ENCODE data around the gene EIF2AK3. TPM values are rescaled to one million over a fixed set of nuclear protein-coding genes. Genes with fewer than 3 reads are reported as not detected.

Gene EIF2AK3
- total and polyA plus RNA-seq, 10 of the 15 experiments (the other 5 are each of a cell fraction or from before 2014, with no cell fraction given): 5.0 to 44.7 (median 22.4) TPM

- TF ChIP-seq ZBTB40 (IDR thresholded peaks at IDR 0.05; ENCODE audit: borderline replicate concordance) (no peak), EZH2 (IDR thresholded peaks at IDR 0.05; ENCODE audit: borderline replicate concordance, control insufficient read depth, low read depth, low read length) (no peak), ZNF384 (IDR thresholded peaks at IDR 0.05; ENCODE audit: borderline replicate concordance, low read depth, low read length) (no peak), TAF1 (IDR thresholded peaks at IDR 0.05; ENCODE audit: borderline replicate concordance, low read depth, low read length) (no peak), BCL11A (IDR thresholded peaks at IDR 0.05; ENCODE audit: low read depth, low read length) (no peak), SIN3A (IDR thresholded peaks at IDR 0.05; ENCODE audit: low read depth, low read length) (no peak), HDAC2 (IDR thresholded peaks at IDR 0.05) (no peak), RAD51 (IDR thresholded peaks at IDR 0.05) (no peak), CREM (IDR thresholded peaks at IDR 0.05; ENCODE audit: low read depth) (no peak), BCLAF1 (IDR thresholded peaks at IDR 0.05) (no peak), BRCA1 (IDR thresholded peaks at IDR 0.05; ENCODE audit: low read depth, low read length) (no peak), KDM1A (IDR thresholded peaks at IDR 0.05; ENCODE audit: borderline replicate concordance) (no peak), E4F1 (IDR thresholded peaks at IDR 0.05; ENCODE audit: borderline replicate concordance, partially characterized antibody) (no peak), SP1 (IDR thresholded peaks at IDR 0.05; ENCODE audit: low read depth, low read length) (no peak), GATAD2B (conservative IDR thresholded peaks at IDR 0.05; ENCODE audit: low read depth) (no peak), IRF5 (IDR thresholded peaks at IDR 0.05; ENCODE audit: borderline replicate concordance) (no peak), STAT1 (conservative IDR thresholded peaks at IDR 0.05) (no peak)
These were observed 65.4 kb downstream of the EIF2AK3 start (continued) for GRCh38 chr2:88561646-88562388.
